Fibroblast of upper back skin (primary cell): Measurements from ENCODE around the gene B4GALT3.
"Not testable (repeated sequence)": the region's sequence is repeated elsewhere in the genome, so short reads cannot be mapped to it uniquely, and the experiment has no call there.

Source experiments
- DNase-seq: peaks from one replicate; pipeline ENCODE4 v3.0.0-alpha.2; 2013

B4GALT3 gene

GRCh38 chr1:161177112-161177935, at the start of gene B4GALT3:
Gene B4GALT3, minus strand, starts transcription at chr1:161177507. Its CDS starts 1,447 bp downstream, at chr1:161176060.
- DNase-seq = peak; percentile 78

GRCh38 chr1:161226759-161227158, 49.5 kb upstream of the B4GALT3 start:
- DNase-seq = no peak

- DNase-seq = no peak
Measured at GRCh38 chr1:161226320-161226711, 49.0 kb upstream of the B4GALT3 start.

- peak; percentile 100 for DNase-seq
Measured at GRCh38 chr1:161225534-161226319, 48.4 kb upstream of the B4GALT3 start, which contains the start of gene TOMM40L. Gene TOMM40L, plus strand, starts transcription at chr1:161226060. Its CDS starts 430 bp downstream, at chr1:161226490.

- no peak for DNase-seq
Measured at GRCh38 chr1:161225178-161225533, 47.8 kb upstream of the B4GALT3 start.

- not testable (repeated sequence) for DNase-seq
Measured at GRCh38 chr1:161224695-161225087, 47.4 kb upstream of the B4GALT3 start.

GRCh38 chr1:161223805-161224694, 46.7 kb upstream of the B4GALT3 start:
- no peak for DNase-seq

GRCh38 chr1:161222175-161223019, 45.1 kb upstream of the B4GALT3 start:
- DNase-seq = no peak

- DNase-seq = no peak
Measured at GRCh38 chr1:161220002-161220401, 42.7 kb upstream of the B4GALT3 start.

- no peak for DNase-seq
Measured at GRCh38 chr1:161219078-161219892, 42.0 kb upstream of the B4GALT3 start.

- DNase-seq = no peak
Measured at GRCh38 chr1:161218301-161219077, 41.2 kb upstream of the B4GALT3 start.

GRCh38 chr1:161217831-161218230, 40.5 kb upstream of the B4GALT3 start:
- DNase-seq = no peak

- peak; percentile 72 for DNase-seq
Measured at GRCh38 chr1:161216945-161217712, 39.8 kb upstream of the B4GALT3 start.

- no peak for DNase-seq
Measured at GRCh38 chr1:161215076-161215475, 37.8 kb upstream of the B4GALT3 start, which contains the start of gene FCER1G. Gene FCER1G, plus strand, starts transcription at chr1:161215295. Its CDS starts 27 bp downstream, at chr1:161215322.

GRCh38 chr1:161214369-161214768, 37.1 kb upstream of the B4GALT3 start:
- no peak for DNase-seq

- DNase-seq = peak; percentile 68
Measured at GRCh38 chr1:161209790-161210409, 32.6 kb upstream of the B4GALT3 start.

- no peak for DNase-seq
Measured at GRCh38 chr1:161207173-161207572, 29.9 kb upstream of the B4GALT3 start.

- no peak for DNase-seq
Measured at GRCh38 chr1:161206411-161207140, 29.3 kb upstream of the B4GALT3 start.
